ENCODE data around the gene UTP4. TPM values are rescaled to one million over a fixed set of nuclear protein-coding genes. Genes with fewer than 3 reads are reported as not detected.

The UTP4 gene
- total RNA-seq, 1 donor from 2014 or later, result 55.3 TPM

GRCh38 chr16:69087161-69087581, 45.3 kb upstream of the UTP4 start:
- ATAC-seq (ENCODE audit: low read depth) (no peak), DNase-seq (no peak)
- no peaks in the 10 kb centered on the region for H3K4me1 Mint-ChIP-seq
- H3K36me3 Mint-ChIP-seq (ENCODE audit: low read depth), result peaks cover 29% of the 10 kb centered on the region
- CTCF ChIA-PET, result no interaction called here
- H3K4me3 Mint-ChIP-seq, result no peak overlapping the region
- no peaks in the 10 kb centered on the region for H3K27me3 Mint-ChIP-seq
- H3K9me3 Mint-ChIP-seq, result no peaks in the 10 kb centered on the region
- no peak overlapping the region for H3K27ac Mint-ChIP-seq
- POLR2A ChIA-PET, result no interaction called here
- no peak for TF ChIP-seq CTCF (IDR thresholded peaks at IDR 0.05)
- intact Hi-C loops (cut with micrococcal nuclease), result no loop called here

GRCh38 chr16:69088684-69089083, 43.8 kb upstream of the UTP4 start:
- no peak for DNase-seq
- H3K36me3 Mint-ChIP-seq (ENCODE audit: low read depth), result peaks cover 19% of the 10 kb centered on the region
- intact Hi-C loops (cut with micrococcal nuclease), result no loop called here
- ATAC-seq (ENCODE audit: low read depth), result no peak
- ChIA-PET CTCF (no interaction called here), POLR2A (no interaction called here)
- H3K4me3 Mint-ChIP-seq, result no peak overlapping the region
- no peaks in the 10 kb centered on the region for H3K27me3 Mint-ChIP-seq
- no peak for TF ChIP-seq CTCF (IDR thresholded peaks at IDR 0.05)
- no peak overlapping the region for H3K27ac Mint-ChIP-seq
- H3K4me1 Mint-ChIP-seq, result no peaks in the 10 kb centered on the region
- no peaks in the 10 kb centered on the region for H3K9me3 Mint-ChIP-seq

DNA sequence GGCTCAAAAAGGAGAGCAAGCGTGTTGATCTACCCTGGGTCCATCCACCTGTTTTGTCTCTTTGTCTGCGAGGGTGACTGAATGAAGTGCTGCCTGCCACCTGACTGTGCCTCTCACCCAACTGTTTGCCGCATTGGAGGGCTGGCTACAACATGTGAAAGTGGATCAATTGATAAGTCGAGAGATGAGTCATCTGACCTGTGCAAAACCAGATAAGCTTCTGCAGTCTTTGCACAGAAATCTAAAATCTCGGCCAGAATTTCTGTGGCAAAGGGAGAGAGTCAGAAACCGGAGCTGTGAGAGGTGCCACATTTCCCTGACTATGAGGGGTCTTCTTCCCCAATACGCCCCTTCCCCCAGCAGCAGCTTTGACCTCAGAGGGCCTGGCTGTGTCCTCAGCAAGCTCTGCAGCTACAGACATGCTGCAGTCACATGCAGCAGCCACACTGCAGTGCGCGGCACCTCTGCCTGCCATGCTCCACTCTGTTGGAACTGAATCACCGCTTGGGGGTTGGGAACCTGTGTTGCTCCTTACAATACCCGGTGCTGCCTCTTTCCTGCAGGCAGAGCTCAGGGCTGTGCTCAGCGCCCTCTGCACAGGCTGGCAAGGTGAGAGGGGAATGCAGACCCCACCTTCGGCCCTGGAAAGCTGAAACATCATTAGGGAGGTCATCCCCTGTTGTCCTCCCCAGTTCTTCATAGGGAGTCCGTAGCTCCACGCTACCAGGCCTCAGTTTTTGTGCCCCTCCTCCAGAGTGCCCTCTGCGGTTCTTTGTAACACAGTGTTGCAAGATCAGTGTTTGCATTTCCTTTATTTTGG, 43.1 kb upstream of the UTP4 start:
- ATAC-seq (ENCODE audit: low read depth) (no peak), DNase-seq (no peak)
- ChIA-PET POLR2A (no interaction called here), CTCF (no interaction called here)
- intact Hi-C loops (cut with micrococcal nuclease), result no loop called here
- Mint-ChIP-seq H3K27ac (no peak overlapping the region), H3K4me1 (no peaks in the 10 kb centered on the region), H3K36me3 (ENCODE audit: low read depth) (peaks cover 13% of the 10 kb centered on the region), H3K27me3 (no peaks in the 10 kb centered on the region), H3K4me3 (no peak overlapping the region), H3K9me3 (no peaks in the 10 kb centered on the region)
- TF ChIP-seq CTCF (IDR thresholded peaks at IDR 0.05), result no peak

GRCh38 chr16:69093974-69094373, 38.5 kb upstream of the UTP4 start:
- DNase-seq (no peak), ATAC-seq (ENCODE audit: low read depth) (no peak)
- no peaks in the 10 kb centered on the region for H3K9me3 Mint-ChIP-seq
- CTCF ChIA-PET, result no interaction called here
- no peaks in the 10 kb centered on the region for H3K4me1 Mint-ChIP-seq
- intact Hi-C loops (cut with micrococcal nuclease), result no loop called here
- POLR2A ChIA-PET, result no interaction called here
- no peak for TF ChIP-seq CTCF (IDR thresholded peaks at IDR 0.05)
- no peak overlapping the region for H3K27ac Mint-ChIP-seq
- no peaks in the 10 kb centered on the region for H3K36me3 Mint-ChIP-seq (ENCODE audit: low read depth)
- H3K4me3 Mint-ChIP-seq, result no peak overlapping the region
- H3K27me3 Mint-ChIP-seq, result no peaks in the 10 kb centered on the region

DNA sequence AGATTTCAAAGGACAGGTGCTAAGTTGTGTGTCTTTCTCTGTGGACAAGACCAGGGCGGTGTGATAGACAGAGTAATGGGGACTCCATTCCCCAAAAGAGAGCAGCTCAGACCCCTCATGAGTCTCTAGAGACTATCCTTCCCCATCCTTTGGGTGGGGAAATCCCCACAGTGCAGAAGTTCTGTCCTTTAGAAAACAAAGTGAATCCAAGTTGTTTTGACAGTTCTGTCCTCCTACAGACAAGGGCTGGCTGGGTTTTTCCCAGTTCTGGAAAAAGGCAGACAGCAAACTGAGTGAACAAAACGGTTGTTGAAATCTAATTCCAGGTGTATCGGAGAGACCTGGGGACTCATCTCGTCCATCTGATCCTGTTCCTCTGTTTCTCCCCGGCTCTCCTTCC, 37.9 kb upstream of the UTP4 start:
- Mint-ChIP-seq H3K9me3 (no peaks in the 10 kb centered on the region), H3K4me3 (no peak overlapping the region), H3K36me3 (ENCODE audit: low read depth) (no peaks in the 10 kb centered on the region), H3K27me3 (no peaks in the 10 kb centered on the region), H3K4me1 (no peaks in the 10 kb centered on the region), H3K27ac (no peak overlapping the region)
- intact Hi-C loops (cut with micrococcal nuclease), result no loop called here
- no peak for TF ChIP-seq CTCF (IDR thresholded peaks at IDR 0.05)
- ATAC-seq (ENCODE audit: low read depth), result no peak
- CTCF ChIA-PET, result no interaction called here
- POLR2A ChIA-PET, result no interaction called here
- no peak for DNase-seq
